Stomach (tissue), 4 donors: ENCODE results near the gene NELL1.

Source experiments
- EP300 ChIP-seq: sonication (generic); formaldehyde crosslinking; IDR thresholded peaks from one replicate; pipeline ENCODE4 v1.6.1; 2017; ENCODE audit warnings: antibody characterized with exemption
- POLR2A ChIP-seq, 4 donors: fragments of 450-650 bp; IDR thresholded peaks; one replicate each; pipeline ENCODE4 v1.6.1; 2016; ENCODE audit warnings: antibody characterized with exemption in 4 of 4, control low read depth in 2 of 4, mild to moderate bottlenecking in 1 of 4, moderate library complexity in 1 of 4
- TF ChIP-seq, protein P1 (sequence below), 7 experiments: fragments of 450-650 bp in 4 of 7; fragments of 200-600 bp in 3 of 7; sonication (generic) in 3 of 7; IDR thresholded peaks; one replicate each; pipeline ENCODE4 v1.5.1; 2016 to 2019; ENCODE audit warnings: antibody characterized with exemption in 7 of 7, control low read depth in 2 of 7, mild to moderate bottlenecking in 1 of 7

- TF ChIP-seq, protein P1, sequence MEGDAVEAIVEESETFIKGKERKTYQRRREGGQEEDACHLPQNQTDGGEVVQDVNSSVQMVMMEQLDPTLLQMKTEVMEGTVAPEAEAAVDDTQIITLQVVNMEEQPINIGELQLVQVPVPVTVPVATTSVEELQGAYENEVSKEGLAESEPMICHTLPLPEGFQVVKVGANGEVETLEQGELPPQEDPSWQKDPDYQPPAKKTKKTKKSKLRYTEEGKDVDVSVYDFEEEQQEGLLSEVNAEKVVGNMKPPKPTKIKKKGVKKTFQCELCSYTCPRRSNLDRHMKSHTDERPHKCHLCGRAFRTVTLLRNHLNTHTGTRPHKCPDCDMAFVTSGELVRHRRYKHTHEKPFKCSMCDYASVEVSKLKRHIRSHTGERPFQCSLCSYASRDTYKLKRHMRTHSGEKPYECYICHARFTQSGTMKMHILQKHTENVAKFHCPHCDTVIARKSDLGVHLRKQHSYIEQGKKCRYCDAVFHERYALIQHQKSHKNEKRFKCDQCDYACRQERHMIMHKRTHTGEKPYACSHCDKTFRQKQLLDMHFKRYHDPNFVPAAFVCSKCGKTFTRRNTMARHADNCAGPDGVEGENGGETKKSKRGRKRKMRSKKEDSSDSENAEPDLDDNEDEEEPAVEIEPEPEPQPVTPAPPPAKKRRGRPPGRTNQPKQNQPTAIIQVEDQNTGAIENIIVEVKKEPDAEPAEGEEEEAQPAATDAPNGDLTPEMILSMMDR (IDR thresholded peaks at IDR 0.05) = no peak
- TF ChIP-seq POLR2A (IDR thresholded peaks at IDR 0.05) (no peak), EP300 (no peak)
Measured at GRCh38 chr11:21110415-21110814, 441.0 kb downstream of the NELL1 start.
